Activated naive CD4-positive, alpha-beta T cell treated with anti-CD3 and anti-CD28 coated beads, Interleukin-2, amount 50 U/mL, for 72 hours (primary cell): Measurements from ENCODE around the gene LHPP. TPM values are rescaled to one million over a fixed set of nuclear protein-coding genes. Genes with fewer than 3 reads are reported as not detected.

ENCODE experiments used
- ATAC-seq, 2 donors: fragments of 150-1000 bp; cut with Tn5 transposase; 2 replicates each; pipeline ENCODE4 v1.10.0; 2021; ENCODE audit warnings: mild to moderate bottlenecking in 2 of 2, moderate library complexity in 2 of 2
- DNase-seq, 2 donors: peaks; one replicate each; pipeline ENCODE4 v3.0.0; 2021 to 2022; ENCODE audit warnings: low spot score in 2 of 2
- H3K27ac Mint-ChIP-seq, 2 donors: one replicate each; pipeline ENCODE4 v1.8.0; 2022; ENCODE audit warnings: mild to moderate bottlenecking in 2 of 2, mixed read lengths in 2 of 2
- H3K36me3 Mint-ChIP-seq, 2 donors: one replicate each; pipeline ENCODE4 v1.8.0; 2022; ENCODE audit warnings: mixed read lengths in 2 of 2
- H3K9me3 Mint-ChIP-seq, 2 donors: one replicate each; pipeline ENCODE4 v1.8.0; 2022; ENCODE audit warnings: mixed read lengths in 2 of 2
- total RNA-seq, 2 donors: library from RNA; stranded (reverse); gene quantifications; one replicate each; pipeline ENCODE4 v1.2.3, GENCODE V29; 2022

The LHPP gene
- total RNA-seq, 2 donors from 2014 or later: 12.5 to 13.0 TPM

DNA sequence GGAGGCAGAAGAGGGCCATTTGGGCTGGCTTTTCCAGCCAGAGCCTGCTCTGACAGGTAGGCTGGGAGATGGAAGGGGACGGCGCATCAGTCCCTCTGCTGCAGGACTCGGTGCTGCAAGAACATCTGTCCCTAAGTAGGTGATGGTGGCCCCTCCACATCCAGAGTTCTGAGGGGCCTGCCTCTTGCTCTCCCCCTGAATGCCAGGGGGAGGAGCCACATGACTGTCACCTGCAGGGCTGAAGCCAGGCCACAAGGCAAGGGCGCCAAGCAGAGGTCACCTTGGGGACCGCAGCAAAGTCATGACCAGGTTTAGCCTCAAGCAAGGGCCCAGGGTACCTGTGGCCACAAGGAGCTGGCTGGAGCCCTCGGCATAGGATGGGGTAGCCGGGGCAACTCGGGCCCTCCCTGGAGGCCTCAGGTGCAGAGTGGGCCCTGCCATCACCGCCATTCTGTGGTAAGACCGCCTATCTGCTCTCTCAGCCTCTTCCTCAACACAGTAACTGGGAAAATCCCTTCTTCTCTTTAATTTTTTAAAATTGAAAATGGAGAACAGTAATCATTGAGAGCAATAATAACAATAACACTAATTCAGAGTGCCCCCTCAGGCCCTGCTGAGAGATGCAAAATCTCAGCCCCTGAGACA is 183.3 kb downstream of the LHPP start:
- Mint-ChIP-seq H3K36me3 (no peaks in the 10 kb centered on the region), H3K27ac (no peak overlapping the region), H3K9me3 (no peaks in the 10 kb centered on the region)
- no peak for ATAC-seq
- no peak for DNase-seq

GRCh38 chr10:124645467-124646095 is 184.0 kb downstream of the LHPP start:
- Mint-ChIP-seq H3K27ac (no peak overlapping the region), H3K36me3 (no peaks in the 10 kb centered on the region), H3K9me3 (no peaks in the 10 kb centered on the region)
- no peak for DNase-seq
- ATAC-seq: no peak

DNA sequence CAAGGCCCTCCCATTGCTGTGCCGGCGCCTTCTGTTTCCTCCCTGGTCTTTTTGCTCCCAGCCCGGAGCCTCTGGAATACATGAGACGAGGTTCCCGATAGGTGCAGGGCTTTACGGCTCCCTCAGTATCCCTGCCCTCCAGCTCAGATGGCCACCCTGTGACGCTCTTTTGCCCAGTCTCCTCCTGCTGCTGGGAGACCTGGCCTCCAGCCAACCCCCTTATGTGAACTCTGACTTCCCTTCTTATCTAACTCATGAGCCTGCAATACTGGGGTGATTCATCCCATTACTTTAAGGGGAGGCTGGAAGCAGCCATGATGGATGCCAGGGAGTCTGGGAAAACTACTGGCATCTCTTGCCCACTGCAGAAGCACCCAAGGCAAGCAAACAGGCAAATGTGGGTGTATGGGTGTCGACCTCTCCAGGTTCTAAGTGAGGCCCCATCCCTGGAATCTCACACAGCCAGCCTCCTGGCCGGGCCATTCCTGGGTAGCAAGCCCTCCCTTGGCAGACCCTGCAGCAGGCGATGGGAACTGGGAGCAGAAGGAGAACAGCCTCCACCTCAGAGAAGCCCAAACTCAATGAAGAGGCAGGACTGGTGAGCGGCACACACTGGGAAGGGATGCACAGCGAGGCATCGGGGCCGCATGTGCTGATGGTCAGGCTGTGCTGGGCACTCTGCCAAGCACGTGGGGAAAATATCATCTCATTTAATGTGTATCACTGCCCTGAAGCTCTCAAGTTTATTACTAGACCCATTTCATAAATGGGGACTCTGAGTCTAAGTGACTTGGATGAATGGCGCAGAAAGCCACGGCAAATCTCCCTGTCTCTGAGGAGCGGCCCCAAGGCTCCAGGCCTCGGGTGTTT is 185.1 kb downstream of the LHPP start:
- Mint-ChIP-seq H3K9me3 (no peaks in the 10 kb centered on the region), H3K36me3 (no peaks in the 10 kb centered on the region), H3K27ac (peak overlapping the region in 1 of 2 donors; percentile 56)
- DNase-seq (no peak), ATAC-seq (no peak)

DNA sequence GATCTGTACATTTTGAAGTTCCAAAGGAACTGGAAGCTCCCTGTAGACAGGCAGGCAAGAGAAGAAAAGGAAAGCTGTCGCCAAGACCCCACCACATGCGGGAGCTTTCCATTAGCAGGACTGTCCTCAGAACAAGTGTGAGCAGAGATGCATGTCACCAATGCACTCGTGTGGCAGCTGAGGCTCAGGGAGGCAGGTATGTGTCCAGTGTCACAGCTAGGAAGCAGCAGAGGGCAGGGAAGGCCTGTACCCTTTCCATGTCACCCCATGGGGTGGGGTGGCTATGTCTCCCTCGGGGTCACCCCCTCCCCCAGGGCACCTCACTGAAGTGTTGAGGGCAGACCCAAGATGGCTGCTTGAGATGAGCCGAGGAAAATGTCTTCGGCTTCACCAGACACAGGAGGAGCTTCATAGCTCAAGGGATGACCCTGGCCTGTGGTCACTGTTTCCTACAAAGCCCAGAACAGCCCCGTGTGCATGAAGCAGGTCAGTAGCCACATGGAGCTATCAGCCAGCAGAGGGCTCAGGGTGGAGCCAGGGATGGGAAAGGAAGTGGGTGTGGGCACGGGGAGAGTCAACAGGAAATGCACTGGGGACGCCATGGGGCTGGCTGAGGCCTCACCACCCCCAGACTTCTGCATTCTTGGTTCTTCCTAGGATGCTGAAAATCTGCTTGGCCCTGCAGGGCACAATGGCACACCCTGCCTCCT is 186.0 kb downstream of the LHPP start:
- H3K27ac Mint-ChIP-seq: peak overlapping the region in 1 of 2 donors; percentile 56
- ATAC-seq: peak; percentile 41 to 58
- H3K36me3 Mint-ChIP-seq: no peaks in the 10 kb centered on the region
- peak in 1 of 2 donors; percentile 40 for DNase-seq
- no peaks in the 10 kb centered on the region for H3K9me3 Mint-ChIP-seq

DNA sequence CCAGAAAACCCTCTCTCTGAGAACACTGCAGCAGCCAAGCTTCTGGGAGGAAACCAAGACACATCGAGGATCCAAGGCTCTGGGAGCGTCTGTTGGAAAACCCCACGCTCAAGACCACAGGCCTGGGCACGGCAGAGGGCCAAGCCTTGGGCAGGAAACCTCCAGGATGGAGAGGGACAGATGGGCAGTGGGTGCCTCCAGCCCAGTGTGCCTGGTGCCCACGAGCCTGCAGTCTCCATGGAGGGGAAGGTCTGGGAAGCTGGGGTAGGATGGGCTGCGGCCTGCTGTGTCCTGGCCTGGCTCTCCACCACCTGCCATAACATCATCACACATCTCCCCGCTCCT is 186.5 kb downstream of the LHPP start:
- Mint-ChIP-seq H3K36me3 (no peaks in the 10 kb centered on the region), H3K9me3 (no peaks in the 10 kb centered on the region), H3K27ac (peak overlapping the region; percentile 56 to 89)
- no peak for DNase-seq
- ATAC-seq: no peak

- ATAC-seq (peak; percentile 65 to 69), DNase-seq (peak; percentile 44 to 69)
- H3K9me3 Mint-ChIP-seq: no peaks in the 10 kb centered on the region
- H3K36me3 Mint-ChIP-seq: no peaks in the 10 kb centered on the region
- H3K27ac Mint-ChIP-seq: peak overlapping the region in 1 of 2 donors; percentile 56
Observed at GRCh38 chr10:124648738-124649137, 187.1 kb downstream of the LHPP start.

DNA sequence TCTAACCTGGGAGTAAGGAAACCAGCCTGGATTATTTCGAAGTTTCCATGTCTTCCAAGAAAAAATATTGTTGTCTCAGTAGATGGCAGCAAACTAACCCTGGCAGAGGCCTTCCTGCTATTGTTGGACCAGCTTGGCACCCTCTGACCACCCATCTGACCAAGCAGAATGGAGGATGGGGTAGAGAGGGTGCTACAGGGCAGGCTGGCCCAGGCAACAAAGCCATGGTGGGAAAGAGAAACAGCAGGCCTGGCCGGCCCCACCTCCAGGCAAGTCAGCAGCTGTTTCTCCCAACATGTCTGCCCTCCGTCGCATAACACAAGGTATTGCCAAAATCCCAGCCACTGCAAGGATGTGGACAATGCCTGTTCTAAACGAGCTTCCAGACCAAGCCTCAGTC is 187.6 kb downstream of the LHPP start:
- H3K9me3 Mint-ChIP-seq: no peaks in the 10 kb centered on the region
- peak overlapping the region in 1 of 2 donors; percentile 56 for H3K27ac Mint-ChIP-seq
- ATAC-seq (no peak), DNase-seq (no peak)
- no peaks in the 10 kb centered on the region for H3K36me3 Mint-ChIP-seq

DNA sequence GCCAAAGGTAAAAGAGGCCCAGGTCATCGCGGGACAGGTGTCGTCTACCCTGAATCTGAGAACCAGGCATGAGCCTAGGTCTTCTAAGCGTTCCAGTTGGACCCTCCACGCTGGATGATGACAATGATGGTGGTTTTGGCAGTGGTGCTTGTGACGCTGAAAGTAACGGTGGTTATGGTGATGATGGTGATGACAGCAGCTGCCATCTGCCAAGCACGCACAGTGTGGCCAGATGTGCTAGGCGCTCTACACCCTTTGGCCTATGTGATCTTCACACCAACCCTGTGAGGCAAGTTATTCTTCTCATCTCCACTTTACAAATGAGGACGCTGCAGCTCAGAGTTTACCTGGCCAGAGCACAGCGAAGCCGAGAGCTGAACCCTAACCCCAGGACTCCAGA is 188.6 kb downstream of the LHPP start:
- Mint-ChIP-seq H3K27ac (peak overlapping the region in 1 of 2 donors; percentile 82), H3K36me3 (no peaks in the 10 kb centered on the region), H3K9me3 (no peaks in the 10 kb centered on the region)
- ATAC-seq: no peak
- DNase-seq: no peak

DNA sequence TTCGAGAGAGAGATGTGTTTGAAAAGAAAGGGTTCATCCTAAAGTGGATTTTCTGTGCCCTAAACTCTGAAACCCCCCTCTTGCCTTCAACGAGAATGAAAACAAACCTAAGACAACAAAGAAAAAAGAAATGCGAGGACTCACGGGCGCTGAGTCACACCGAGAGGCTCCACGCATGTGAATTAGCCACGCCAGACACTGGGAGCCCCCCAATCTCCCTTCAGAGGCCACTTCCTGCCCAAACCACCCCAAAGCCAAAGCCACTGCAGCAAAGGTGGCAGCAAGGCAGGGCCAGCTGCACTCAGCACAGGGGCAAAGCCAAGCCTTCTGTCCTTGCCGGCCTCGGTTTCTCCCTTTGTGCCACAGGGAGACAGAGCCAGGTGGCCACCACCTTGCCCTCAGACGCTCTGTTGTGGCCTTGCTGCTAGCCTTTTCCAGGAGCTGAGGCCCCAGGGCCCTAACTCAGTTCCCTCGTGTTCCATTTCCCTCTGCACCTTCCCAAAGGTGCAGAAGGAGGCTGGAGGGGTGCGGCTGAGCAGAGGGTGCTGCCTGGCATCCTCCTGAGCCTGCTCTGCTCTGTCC is 189.3 kb downstream of the LHPP start:
- DNase-seq: peak; percentile 36 to 73
- peak; percentile 57 to 77 for ATAC-seq
- H3K36me3 Mint-ChIP-seq: no peaks in the 10 kb centered on the region
- H3K9me3 Mint-ChIP-seq: no peaks in the 10 kb centered on the region
- peak overlapping the region in 1 of 2 donors; percentile 82 for H3K27ac Mint-ChIP-seq

- ATAC-seq: peak in 1 of 2 donors; percentile 14
- Mint-ChIP-seq H3K27ac (peak overlapping the region in 1 of 2 donors; percentile 40), H3K36me3 (no peaks in the 10 kb centered on the region), H3K9me3 (no peaks in the 10 kb centered on the region)
- DNase-seq: no peak
Observed at GRCh38 chr10:124651402-124651891, 189.8 kb downstream of the LHPP start.

DNA sequence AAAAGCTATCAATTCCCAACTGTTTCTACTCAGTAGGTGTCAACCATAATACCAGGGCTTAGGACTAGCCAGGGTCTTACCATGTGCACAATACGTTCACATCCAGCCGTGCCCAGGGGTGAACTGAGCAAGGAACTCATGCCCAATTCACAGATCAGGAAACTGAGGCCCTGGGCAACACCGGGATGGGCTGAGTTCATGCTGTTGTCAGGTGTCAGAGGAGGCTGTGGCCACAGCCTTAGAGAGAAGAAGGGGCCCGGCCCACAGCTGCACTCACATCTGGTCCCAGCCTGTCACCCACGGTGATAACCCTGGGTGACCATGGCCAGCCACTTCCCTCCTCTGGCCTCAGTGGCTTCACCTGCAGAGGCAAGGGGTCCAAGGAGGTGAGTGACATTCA is 190.6 kb downstream of the LHPP start:
- Mint-ChIP-seq H3K36me3 (no peaks in the 10 kb centered on the region), H3K9me3 (no peaks in the 10 kb centered on the region), H3K27ac (peak overlapping the region in 1 of 2 donors; percentile 40)
- DNase-seq: no peak
- ATAC-seq: no peak

DNA sequence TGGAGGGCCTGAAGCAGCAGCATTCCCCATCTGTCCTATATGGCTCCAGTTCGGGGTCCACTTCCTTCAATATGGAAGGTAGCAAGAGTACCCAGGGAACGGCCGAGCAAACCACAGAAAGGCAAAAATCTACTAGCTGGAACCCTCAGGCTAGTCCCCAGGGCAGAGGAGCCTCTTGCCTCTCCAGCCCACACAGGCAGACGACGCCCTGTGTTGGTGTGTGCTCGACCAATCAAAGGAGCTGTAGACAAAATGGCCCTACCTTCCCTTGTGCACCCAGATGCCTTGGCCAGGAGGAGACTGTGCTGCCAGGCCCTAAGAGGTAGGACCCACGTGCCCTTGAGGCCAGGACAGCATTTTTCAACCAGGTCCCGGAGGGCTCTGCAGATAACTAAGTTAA is 191.1 kb downstream of the LHPP start:
- Mint-ChIP-seq H3K9me3 (no peaks in the 10 kb centered on the region), H3K27ac (no peak overlapping the region), H3K36me3 (no peaks in the 10 kb centered on the region)
- DNase-seq: no peak
- no peak for ATAC-seq

GRCh38 chr10:124653311-124653710 is 191.7 kb downstream of the LHPP start:
- Mint-ChIP-seq H3K27ac (no peak overlapping the region), H3K9me3 (no peaks in the 10 kb centered on the region), H3K36me3 (no peaks in the 10 kb centered on the region)
- ATAC-seq: no peak
- DNase-seq: no peak

GRCh38 chr10:124653811-124654651 is 192.4 kb downstream of the LHPP start:
- Mint-ChIP-seq H3K9me3 (no peaks in the 10 kb centered on the region), H3K27ac (no peak overlapping the region), H3K36me3 (no peaks in the 10 kb centered on the region)
- no peak for ATAC-seq
- no peak for DNase-seq

GRCh38 chr10:124654686-124655085 is 193.1 kb downstream of the LHPP start:
- H3K27ac Mint-ChIP-seq: no peak overlapping the region

More at GRCh38 chr10:124654686-124655085, 193.1 kb downstream of the LHPP start:
- H3K9me3 Mint-ChIP-seq: no peaks in the 10 kb centered on the region
- ATAC-seq: no peak
- DNase-seq: no peak
- no peaks in the 10 kb centered on the region for H3K36me3 Mint-ChIP-seq
